Measurements from ENCODE around the gene THSD7A. TPM values are rescaled to one million over a fixed set of nuclear protein-coding genes. Genes with fewer than 3 reads are reported as not detected.
A peak's percentile ranks its signal among the peaks of the same experiment; 100 is the strongest.

The THSD7A gene
- total RNA-seq, 1 donor from 2014 or later: 14.3 TPM

- TF ChIP-seq CTCF (conservative IDR thresholded peaks at IDR 0.05): no peak
- DNase-seq (ENCODE audit: extremely low spot score, unreplicated experiment): no peak
- H3K27ac Mint-ChIP-seq: no peak overlapping the region
Observed at GRCh38 chr7:11841657-11842056, 9.7 kb upstream of the THSD7A start.

GRCh38 chr7:11835260-11835659, 3.3 kb upstream of the THSD7A start:
- TF ChIP-seq CTCF (conservative IDR thresholded peaks at IDR 0.05): peak; percentile 76
- no peak for DNase-seq (ENCODE audit: extremely low spot score, unreplicated experiment)
- H3K4me1 Mint-ChIP-seq (ENCODE audit: unreplicated experiment): peaks cover 18% of the 10 kb centered on the region
- no peak overlapping the region for H3K4me3 Mint-ChIP-seq
- H3K9me3 Mint-ChIP-seq: peaks cover 6% of the 10 kb centered on the region
- no peak overlapping the region for H3K27ac Mint-ChIP-seq
- no peaks in the 10 kb centered on the region for H3K36me3 Mint-ChIP-seq
- peaks cover 12% of the 10 kb centered on the region for H3K27me3 Mint-ChIP-seq

More at GRCh38 chr7:11841657-11842056, 9.7 kb upstream of the THSD7A start:
- Mint-ChIP-seq H3K36me3 (no peaks in the 10 kb centered on the region), H3K27me3 (no peaks in the 10 kb centered on the region), H3K4me3 (no peak overlapping the region), H3K9me3 (peaks cover 5% of the 10 kb centered on the region), H3K4me1 (ENCODE audit: unreplicated experiment) (no peaks in the 10 kb centered on the region)

GRCh38 chr7:11833431-11833830, 1.4 kb upstream of the THSD7A start:
- peak overlapping the region; percentile 62 for H3K4me3 Mint-ChIP-seq
- DNase-seq (ENCODE audit: extremely low spot score, unreplicated experiment): no peak
- H3K9me3 Mint-ChIP-seq: peaks cover 6% of the 10 kb centered on the region
- no peak overlapping the region for H3K27ac Mint-ChIP-seq
- no peaks in the 10 kb centered on the region for H3K36me3 Mint-ChIP-seq
- peaks cover 12% of the 10 kb centered on the region for H3K27me3 Mint-ChIP-seq
- peaks cover 18% of the 10 kb centered on the region for H3K4me1 Mint-ChIP-seq (ENCODE audit: unreplicated experiment)
- no peak for TF ChIP-seq CTCF (conservative IDR thresholded peaks at IDR 0.05)

GRCh38 chr7:11831156-11831735, 752 bp downstream of the THSD7A start:
- Mint-ChIP-seq H3K27me3 (peaks cover 14% of the 10 kb centered on the region), H3K36me3 (no peaks in the 10 kb centered on the region), H3K4me3 (peak overlapping the region; percentile 88), H3K27ac (peak overlapping the region; percentile 20), H3K9me3 (no peaks in the 10 kb centered on the region), H3K4me1 (ENCODE audit: unreplicated experiment) (peaks cover 18% of the 10 kb centered on the region)
- no peak for DNase-seq (ENCODE audit: extremely low spot score, unreplicated experiment)
- no peak for TF ChIP-seq CTCF (conservative IDR thresholded peaks at IDR 0.05)

- TF ChIP-seq CTCF (conservative IDR thresholded peaks at IDR 0.05): no peak
- H3K27me3 Mint-ChIP-seq: peaks cover 14% of the 10 kb centered on the region
- peak overlapping the region; percentile 88 for H3K4me3 Mint-ChIP-seq
- H3K36me3 Mint-ChIP-seq: no peaks in the 10 kb centered on the region
- H3K27ac Mint-ChIP-seq: peak overlapping the region; percentile 20
- no peak for DNase-seq (ENCODE audit: extremely low spot score, unreplicated experiment)
- H3K9me3 Mint-ChIP-seq: no peaks in the 10 kb centered on the region
- peaks cover 18% of the 10 kb centered on the region for H3K4me1 Mint-ChIP-seq (ENCODE audit: unreplicated experiment)
Observed at GRCh38 chr7:11830582-11831155, 1.3 kb downstream of the THSD7A start.

Measured in type B pancreatic cell (in vitro differentiated cells).